Ectodermal cell (in vitro differentiated cells): ENCODE data around the gene IGF1R.

Experiments
- H3K27ac ChIP-seq: 2 replicates; pipeline ENCODE4 v1.7.0; 2013; ENCODE audit warnings: mild to moderate bottlenecking, low read depth, low read length; ENCODE audit not compliant: insufficient read depth, poor library complexity, severe bottlenecking
- H3K27me3 ChIP-seq: 2 replicates; pipeline ENCODE4 v1.7.0; 2013; ENCODE audit warnings: mild to moderate bottlenecking, low read length; ENCODE audit not compliant: insufficient read depth, control insufficient read depth, poor library complexity, severe bottlenecking
- H3K36me3 ChIP-seq: one replicate; pipeline ENCODE4 v1.7.0; 2013; ENCODE audit warnings: low read length; ENCODE audit not compliant: control insufficient read depth, insufficient read depth
- H3K4me1 ChIP-seq: one replicate; pipeline ENCODE4 v1.7.0; 2013; ENCODE audit warnings: low read length; ENCODE audit not compliant: control insufficient read depth, insufficient read depth
- H3K4me3 ChIP-seq: 2 replicates; pipeline ENCODE4 v1.7.0; 2013; ENCODE audit warnings: low read depth, low read length, control low read depth; ENCODE audit not compliant: insufficient read depth
- H3K9me3 ChIP-seq: 2 replicates; pipeline ENCODE4 v1.7.0; 2013; ENCODE audit warnings: mild to moderate bottlenecking, low read length, moderate library complexity; ENCODE audit not compliant: control insufficient read depth
- WGBS, 2 experiments: methylation state at CpG; one replicate each; pipeline ENCODE4 v1.1.7; 2013; ENCODE audit warnings: missing lambda C conversion rate in 2 of 2; 5-methylcytosine and 5-hydroxymethylcytosine counted together

IGF1R gene

GRCh38 chr15:98976500-98976899 is 328.2 kb downstream of the IGF1R start:
- Histone ChIP-seq H3K27me3 (no peaks in the 10 kb centered on the region), H3K36me3 (no peaks in the 10 kb centered on the region), H3K4me1 (no peaks in the 10 kb centered on the region), H3K4me3 (no peak overlapping the region), H3K27ac (no peak overlapping the region), H3K9me3 (no peaks in the 10 kb centered on the region)
- WGBS, 2 experiments: 90 to 93% methylated on average over 1 of the region's 1 CpG

- Histone ChIP-seq H3K4me1 (no peaks in the 10 kb centered on the region), H3K27ac (no peak overlapping the region), H3K4me3 (no peak overlapping the region), H3K27me3 (no peaks in the 10 kb centered on the region), H3K9me3 (no peaks in the 10 kb centered on the region), H3K36me3 (no peaks in the 10 kb centered on the region)
- WGBS, 2 experiments: 78 to 100% methylated on average over 1 to 2 of the region's 3 CpGs
Observed at GRCh38 chr15:98977441-98977840, 329.1 kb downstream of the IGF1R start.

GRCh38 chr15:98978153-98978552 is 329.8 kb downstream of the IGF1R start:
- Histone ChIP-seq H3K4me1 (no peaks in the 10 kb centered on the region), H3K9me3 (no peaks in the 10 kb centered on the region), H3K27me3 (no peaks in the 10 kb centered on the region), H3K27ac (no peak overlapping the region), H3K36me3 (no peaks in the 10 kb centered on the region), H3K4me3 (no peak overlapping the region)
- 93 to 96% methylated on average over 3 of the region's 3 CpGs for WGBS, 2 experiments

GRCh38 chr15:98980899-98981228 is 332.5 kb downstream of the IGF1R start:
- H3K27me3 ChIP-seq: no peaks in the 10 kb centered on the region
- H3K9me3 ChIP-seq: no peaks in the 10 kb centered on the region
- no peak overlapping the region for H3K4me3 ChIP-seq
- no peaks in the 10 kb centered on the region for H3K4me1 ChIP-seq
- no peak overlapping the region for H3K27ac ChIP-seq
- H3K36me3 ChIP-seq: no peaks in the 10 kb centered on the region
- 87 to 96% methylated on average over 4 of the region's 4 CpGs for WGBS, 2 experiments

- no peaks in the 10 kb centered on the region for H3K27me3 ChIP-seq
- H3K9me3 ChIP-seq: no peaks in the 10 kb centered on the region
- no peak overlapping the region for H3K27ac ChIP-seq
- H3K4me1 ChIP-seq: no peaks in the 10 kb centered on the region
- H3K36me3 ChIP-seq: no peaks in the 10 kb centered on the region
- no peak overlapping the region for H3K4me3 ChIP-seq
- 92 to 94% methylated on average over 14 of the region's 14 CpGs for WGBS, 2 experiments
Observed at GRCh38 chr15:98981851-98982722, 333.7 kb downstream of the IGF1R start.

GRCh38 chr15:98983334-98983733 is 335.0 kb downstream of the IGF1R start:
- H3K27ac ChIP-seq: no peak overlapping the region
- H3K4me1 ChIP-seq: no peaks in the 10 kb centered on the region
- H3K4me3 ChIP-seq: no peak overlapping the region
- no peaks in the 10 kb centered on the region for H3K9me3 ChIP-seq
- no peaks in the 10 kb centered on the region for H3K27me3 ChIP-seq
- no peaks in the 10 kb centered on the region for H3K36me3 ChIP-seq
- WGBS, 2 experiments: 94 to 96% methylated on average over 2 of the region's 2 CpGs

- Histone ChIP-seq H3K4me3 (no peak overlapping the region), H3K27me3 (no peaks in the 10 kb centered on the region), H3K4me1 (no peaks in the 10 kb centered on the region), H3K36me3 (no peaks in the 10 kb centered on the region), H3K27ac (no peak overlapping the region), H3K9me3 (no peaks in the 10 kb centered on the region)
- 82% methylated on average over 1 of the region's 1 CpG; no CpG with 5 or more reads in 1 of the 2 experiments for WGBS, 2 experiments
Observed at GRCh38 chr15:98986281-98986680, 337.9 kb downstream of the IGF1R start.

- WGBS, 2 experiments: 94 to 95% methylated on average over 2 of the region's 2 CpGs
- Histone ChIP-seq H3K4me3 (no peak overlapping the region), H3K4me1 (no peaks in the 10 kb centered on the region), H3K27ac (no peak overlapping the region), H3K27me3 (no peaks in the 10 kb centered on the region), H3K36me3 (no peaks in the 10 kb centered on the region), H3K9me3 (no peaks in the 10 kb centered on the region)
Observed at GRCh38 chr15:98994892-98995291, 346.6 kb downstream of the IGF1R start.

GRCh38 chr15:98996169-98996568 is 347.8 kb downstream of the IGF1R start:
- Histone ChIP-seq H3K9me3 (no peaks in the 10 kb centered on the region), H3K4me3 (no peak overlapping the region), H3K27me3 (no peaks in the 10 kb centered on the region), H3K36me3 (no peaks in the 10 kb centered on the region), H3K27ac (no peak overlapping the region), H3K4me1 (no peaks in the 10 kb centered on the region)

GRCh38 chr15:98996624-98997023 is 348.3 kb downstream of the IGF1R start:
- H3K27me3 ChIP-seq: no peaks in the 10 kb centered on the region
- H3K36me3 ChIP-seq: no peaks in the 10 kb centered on the region
- 93 to 95% methylated on average over 6 of the region's 6 CpGs for WGBS, 2 experiments
- H3K4me1 ChIP-seq: no peaks in the 10 kb centered on the region
- H3K27ac ChIP-seq: no peak overlapping the region
- H3K9me3 ChIP-seq: no peaks in the 10 kb centered on the region
- H3K4me3 ChIP-seq: no peak overlapping the region
